ENCODE measurements around the gene ZNF483. TPM values are rescaled to one million over a fixed set of nuclear protein-coding genes. Genes with fewer than 3 reads are reported as not detected.
"Not testable (repeated sequence)": the region's sequence is repeated elsewhere in the genome, so short reads cannot be mapped to it uniquely, and the experiment has no call there.

Gene ZNF483
- total RNA-seq, 4 donors from 2014 or later = 0.23 to 6.5 (median 1.00) TPM

GRCh38 chr9:111501005-111501562 is 23.9 kb upstream of the ZNF483 start:
- peaks cover 0 to 17% (median 0%) of the 10 kb centered on the region in 3 donors for H3K4me1 ChIP-seq
- peaks cover 0 to 25% (median 0%) of the 10 kb centered on the region in 4 donors for H3K27me3 ChIP-seq
- H3K9me3 ChIP-seq = peaks cover 0 to 16% (median 0%) of the 10 kb centered on the region in 3 donors
- intact Hi-C loops (cut with DNase I) = no loop called here
- TF ChIP-seq POLR2A (IDR thresholded peaks at IDR 0.05) = no peak
- TF ChIP-seq CTCF (IDR thresholded peaks at IDR 0.05) = no peak
- no peak overlapping the region for H3K27ac ChIP-seq
- H3K4me3 ChIP-seq = no peak overlapping the region
- no peaks in the 10 kb centered on the region for H3K36me3 ChIP-seq
- no peak for DNase-seq
- WGBS, 2 donors = 50 to 93% methylated on average over 1 to 3 of the region's 16 CpGs

- H3K27me3 ChIP-seq = peaks cover 0 to 21% (median 0%) of the 10 kb centered on the region in 4 donors
- H3K27ac ChIP-seq = no peak overlapping the region
- H3K9me3 ChIP-seq = peaks cover 0 to 16% (median 0%) of the 10 kb centered on the region in 3 donors
- peaks cover 0 to 17% (median 0%) of the 10 kb centered on the region in 3 donors for H3K4me1 ChIP-seq
- intact Hi-C loops (cut with DNase I) = no loop called here
- TF ChIP-seq CTCF (IDR thresholded peaks at IDR 0.05) = no peak
- no peak for TF ChIP-seq POLR2A (IDR thresholded peaks at IDR 0.05)
- 73 to 89% methylated on average over 3 to 4 of the region's 6 CpGs for WGBS, 2 donors
- H3K36me3 ChIP-seq = no peaks in the 10 kb centered on the region
- H3K4me3 ChIP-seq = no peak overlapping the region
- DNase-seq = no peak
These were observed 23.3 kb upstream of the ZNF483 start for GRCh38 chr9:111501648-111502047.

GRCh38 chr9:111502506-111502905 is 22.5 kb upstream of the ZNF483 start:
- no peak overlapping the region for H3K27ac ChIP-seq
- no peak overlapping the region for H3K4me3 ChIP-seq
- intact Hi-C loops (cut with DNase I) = no loop called here
- H3K4me1 ChIP-seq = peaks cover 0 to 17% (median 0%) of the 10 kb centered on the region in 3 donors
- DNase-seq = no peak
- H3K27me3 ChIP-seq = peaks cover 0 to 15% (median 0%) of the 10 kb centered on the region in 4 donors
- H3K9me3 ChIP-seq = peaks cover 0 to 16% (median 0%) of the 10 kb centered on the region in 3 donors
- TF ChIP-seq POLR2A (IDR thresholded peaks at IDR 0.05) = no peak
- TF ChIP-seq CTCF (IDR thresholded peaks at IDR 0.05) = no peak
- no peaks in the 10 kb centered on the region for H3K36me3 ChIP-seq
- 40% methylated on average over 1 of the region's 3 CpGs; no CpG with 5 or more reads in 1 of the 2 donors for WGBS, 2 donors

GRCh38 chr9:111511581-111511980 is 13.4 kb upstream of the ZNF483 start:
- intact Hi-C loops (cut with DNase I); DNase-seq; H3K27me3 ChIP-seq; H3K27ac ChIP-seq; H3K36me3 ChIP-seq; H3K4me3 ChIP-seq: not testable (repeated sequence)
- H3K4me1 ChIP-seq = peaks cover 0 to 11% (median 0%) of the 10 kb centered on the region in 3 donors
- WGBS, 2 donors = 75 to 92% methylated on average over 6 of the region's 6 CpGs
- peaks cover 0 to 11% (median 0%) of the 10 kb centered on the region in 3 donors for H3K9me3 ChIP-seq

GRCh38 chr9:111514967-111515366 is 10.0 kb upstream of the ZNF483 start:
- Histone ChIP-seq H3K9me3 (peaks cover 0 to 11% (median 0%) of the 10 kb centered on the region in 3 donors), H3K36me3 (no peaks in the 10 kb centered on the region), H3K4me1 (peaks cover 0 to 11% (median 0%) of the 10 kb centered on the region in 3 donors), H3K4me3 (no peak overlapping the region), H3K27me3 (peaks cover 0 to 12% (median 0%) of the 10 kb centered on the region in 4 donors), H3K27ac (no peak overlapping the region)
- DNase-seq = no peak
- TF ChIP-seq CTCF (IDR thresholded peaks at IDR 0.05) (no peak), POLR2A (IDR thresholded peaks at IDR 0.05) (no peak)
- intact Hi-C loops (cut with DNase I) = no loop called here

Data from esophagus squamous epithelium (tissue), 5 donors.